Heart right ventricle (tissue), 16 donors: ENCODE results near the gene VWA7. TPM values are rescaled to one million over a fixed set of nuclear protein-coding genes. Genes with fewer than 3 reads are reported as not detected.
A peak's percentile ranks its signal among the peaks of the same experiment; 100 is the strongest.

Source experiments
- ATAC-seq, 8 donors: fragments of 200-7000 bp; cut with Tn5 transposase; one replicate each; pipeline ENCODE4 v1.9.1; 2020; ENCODE audit warnings: mild to moderate bottlenecking in 8 of 8, moderate library complexity in 8 of 8, moderate number of reproducible peaks in 1 of 8
- DNase-seq, 2 donors: peaks; one replicate each; pipeline ENCODE4 v3.0.0-alpha.2; 2020
- H3K27ac ChIP-seq, 10 donors: fragments of 200-600 bp; sonication (generic) in 2 of 10; one replicate each; pipeline versions ENCODE4 v1.5.0 to v1.8.0; 2020 to 2022; ENCODE audit warnings: mild to moderate bottlenecking in 3 of 10
- H3K27me3 ChIP-seq, 7 donors: fragments of 200-600 bp; one replicate each; pipeline ENCODE4 v1.8.0; 2021 to 2022; ENCODE audit warnings: mild to moderate bottlenecking in 2 of 7
- H3K36me3 ChIP-seq, 9 donors: fragments of 200-600 bp; sonication (generic) in 1 of 9; one replicate each; pipeline versions ENCODE4 v1.5.0 to v1.8.0; 2020 to 2022; ENCODE audit warnings: mild to moderate bottlenecking in 2 of 9
- H3K4me1 ChIP-seq, 9 donors: fragments of 200-600 bp; sonication (generic) in 1 of 9; one replicate each; pipeline versions ENCODE4 v1.5.0 to v1.8.0; 2020 to 2022; ENCODE audit warnings: mild to moderate bottlenecking in 4 of 9
- H3K4me3 ChIP-seq, 10 donors: fragments of 200-600 bp; sonication (generic) in 2 of 10; one replicate each; pipeline versions ENCODE4 v1.5.0 to v1.8.0; 2020 to 2022; ENCODE audit warnings: mild to moderate bottlenecking in 7 of 10, moderate library complexity in 2 of 10
- H3K9me3 ChIP-seq, 11 donors: fragments of 200-600 bp in 10 of 11; sonication (generic) in 2 of 11; one replicate each; pipeline versions ENCODE4 v1.5.0 to v1.8.0; 2013 to 2022; ENCODE audit warnings: mild to moderate bottlenecking in 2 of 11, control low read depth in 1 of 11, moderate library complexity in 1 of 11
- WGBS, 2 donors: extraction: QIAGEN DNeasy Blood & Tissue Kit; methylation state at CpG; one replicate each; pipeline ENCODE4 v1.1.7; 2013; ENCODE audit warnings: inconsistent platforms in 1 of 2; 5-methylcytosine and 5-hydroxymethylcytosine counted together
- intact Hi-C, 10 donors: fragments of 100-400 bp; cut with DNase I; formaldehyde crosslinking; loops; one replicate each; pipeline versions ENCODE4 v1.11.1 to v1.14.2; 2022
- polyA plus RNA-seq, 2 donors: library from polyadenylated mRNA; stranded (reverse); fragments of 200-250 nt; gene quantifications; one replicate each; pipeline ENCODE4 v1.2.3, GENCODE V29; 2013
- total RNA-seq, 10 donors: library from RNA; stranded (reverse); fragmentation: NEBNext Ultra II Directional in 3 of 10; extraction: Animal tissue kit (Norgen Biotek cat#: 25700) in 3 of 10; gene quantifications; one replicate each; pipeline versions ENCODE4 v1.2.1 to v1.2.4, GENCODE V29; 2021 to 2023
- TF ChIP-seq, protein P1 (sequence below), 9 donors: fragments of 200-600 bp; sonication (generic) in 2 of 9; IDR thresholded peaks; one replicate each; pipeline versions ENCODE4 v1.5.0 to v1.8.0; 2021 to 2022; ENCODE audit warnings: antibody characterized with exemption in 9 of 9, mild to moderate bottlenecking in 5 of 9, moderate library complexity in 1 of 9
- donor health status: Arrhythmogenic right ventricular cardiomyopathy.
- donor health status: ischemic (EF 13 %, LVEDD 7.1; RV severe dilation, severe dysfunction).
- donor health status: healthy with polysubstance abuse.
- donor health status: DM: no; HTN: yes; CAD: no.
- donor health status: DM: no; HTN: no; CAD: no.
- donor health status: ischemic (EF 25% LVEDD 6.9; RV normal size, moderate dysfunction).
- donor health status: ischemic (EF 25% LVEDD 5.7; RV mildly dilated, moderate dysfunction).
- donor health status: healthy.
- donor health status: DM: yes; HTN: yes; CAD: no.
- donor health status: Ischemic cardiomyopathy.
- donor health status: ischemic (EF 35%, LVEDD 5.7; RV mildly dilated, moderate dysfunction).
- donor health status: nonischemic (EF 11% LVEDD 7.7; RV severe dilation, severe dysfunction).
- donor health status: DM: yes; HTN: yes; CAD: no.
- donor health status: PGD.
- donor health status: ischemic (EF 29% LVEDD 5.4; RV normal size, mild dysfunction).
- donor health status: nonischemic (EF 23%, LVEDD 6.1; RV moderate dilation, normal function).

The VWA7 gene
- total and polyA plus RNA-seq, 12 donors = 2.2 to 28.3 (median 17.3) TPM

GRCh38 chr6:31736768-31737314 lies 40.3 kb downstream of the VWA7 start:
- peaks cover 7 to 71% (median 60%) of the 10 kb centered on the region in 9 donors for H3K4me1 ChIP-seq
- peaks cover 0 to 33% (median 23%) of the 10 kb centered on the region in 9 donors for H3K36me3 ChIP-seq
- H3K9me3 ChIP-seq = no peaks in the 10 kb centered on the region
- H3K27ac ChIP-seq = peak overlapping the region; percentile 85 to 98 (median 94)
- no peak for ATAC-seq
- intact Hi-C loops = loop anchor here in 6 of 10 donors (1.0 to 10.0 kb wide), 7 partner anchors 55 to 98 kb away; partner anchors contain the start of genes HSPA1B (in 1 of the 6), LY6G5C (in 1 of the 6) and VARS1 (in 1 of the 6)
- H3K27me3 ChIP-seq = no peaks in the 10 kb centered on the region
- no peak for DNase-seq
- H3K4me3 ChIP-seq = peak overlapping the region; percentile 62 to 94 (median 70)
- TF ChIP-seq, protein P1, sequence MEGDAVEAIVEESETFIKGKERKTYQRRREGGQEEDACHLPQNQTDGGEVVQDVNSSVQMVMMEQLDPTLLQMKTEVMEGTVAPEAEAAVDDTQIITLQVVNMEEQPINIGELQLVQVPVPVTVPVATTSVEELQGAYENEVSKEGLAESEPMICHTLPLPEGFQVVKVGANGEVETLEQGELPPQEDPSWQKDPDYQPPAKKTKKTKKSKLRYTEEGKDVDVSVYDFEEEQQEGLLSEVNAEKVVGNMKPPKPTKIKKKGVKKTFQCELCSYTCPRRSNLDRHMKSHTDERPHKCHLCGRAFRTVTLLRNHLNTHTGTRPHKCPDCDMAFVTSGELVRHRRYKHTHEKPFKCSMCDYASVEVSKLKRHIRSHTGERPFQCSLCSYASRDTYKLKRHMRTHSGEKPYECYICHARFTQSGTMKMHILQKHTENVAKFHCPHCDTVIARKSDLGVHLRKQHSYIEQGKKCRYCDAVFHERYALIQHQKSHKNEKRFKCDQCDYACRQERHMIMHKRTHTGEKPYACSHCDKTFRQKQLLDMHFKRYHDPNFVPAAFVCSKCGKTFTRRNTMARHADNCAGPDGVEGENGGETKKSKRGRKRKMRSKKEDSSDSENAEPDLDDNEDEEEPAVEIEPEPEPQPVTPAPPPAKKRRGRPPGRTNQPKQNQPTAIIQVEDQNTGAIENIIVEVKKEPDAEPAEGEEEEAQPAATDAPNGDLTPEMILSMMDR (IDR thresholded peaks at IDR 0.05) = no peak
- 40% methylated on average over 10 of the region's 10 CpGs for WGBS, 2 donors

DNA sequence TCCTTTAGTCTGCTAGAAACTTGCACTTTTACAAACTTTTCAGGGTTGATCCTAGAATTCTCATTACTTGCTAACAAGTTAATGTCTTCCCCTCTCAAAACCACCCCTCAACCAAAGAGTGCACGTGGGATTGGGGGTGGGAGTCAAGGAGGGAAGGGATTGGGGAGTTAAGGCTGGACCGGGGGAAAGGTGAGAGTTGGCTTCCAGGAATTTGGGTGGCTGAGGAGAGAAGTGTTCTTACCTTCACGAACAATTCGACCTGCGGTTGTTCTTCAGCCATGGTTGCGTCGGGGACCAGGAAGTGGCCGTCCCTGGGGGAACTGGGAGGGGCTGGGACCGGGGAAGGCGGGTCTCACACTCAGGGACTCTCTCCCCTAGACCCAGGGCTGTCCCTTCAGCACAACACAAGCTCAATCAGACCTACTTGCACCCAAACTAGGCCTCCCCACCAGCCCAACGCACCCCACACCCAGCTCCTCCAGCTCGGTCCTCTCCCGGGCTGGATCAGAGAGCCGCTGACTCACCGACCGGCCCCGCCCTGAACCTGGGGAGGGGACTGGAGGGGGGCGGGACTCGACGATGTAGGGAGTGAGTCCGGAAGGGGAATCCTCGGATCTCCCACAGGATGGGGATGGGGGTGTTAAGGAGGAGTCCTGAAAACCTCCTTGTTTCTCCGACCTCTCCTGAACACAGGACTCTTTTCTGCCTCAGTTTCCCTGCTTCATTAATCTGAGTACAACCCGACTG lies 40.9 kb downstream of the VWA7 start, which contains the start of gene CLIC1:
Gene CLIC1 (minus strand): TSS at position 510 of the 747 bp plus-strand sequence. CDS start 230 bp downstream, at position 280.
- peak; percentile 84 to 89 for DNase-seq
- intact Hi-C loops = loop anchor here in 6 of 10 donors (1.0 to 10.0 kb wide), 7 partner anchors 54 to 99 kb away; partner anchors contain the start of genes HSPA1B (in 1 of the 6), LY6G5C (in 1 of the 6) and VARS1 (in 1 of the 6)
- Histone ChIP-seq H3K9me3 (no peaks in the 10 kb centered on the region), H3K4me3 (peak within 1 kb of the TSS; percentile 62 to 94 (median 70)), H3K36me3 (peaks cover 0 to 35% (median 28%) of the 10 kb centered on the region in 9 donors), H3K4me1 (peaks cover 7 to 77% (median 67%) of the 10 kb centered on the region in 9 donors), H3K27ac (peak within 1 kb of the TSS; percentile 85 to 98 (median 94)), H3K27me3 (no peaks in the 10 kb centered on the region)
- TF ChIP-seq, protein P1 (IDR thresholded peaks at IDR 0.05) = no peak
- WGBS, 2 donors = 0 to 1% methylated on average over 24 of the region's 24 CpGs
- ATAC-seq = peak; percentile 48 to 77 (median 69)

GRCh38 chr6:31734821-31735406 lies 42.2 kb downstream of the VWA7 start:
- 2% methylated on average over 17 to 18 of the region's 18 CpGs for WGBS, 2 donors
- Histone ChIP-seq H3K4me3 (peak overlapping the region; percentile 47 to 94 (median 67)), H3K27me3 (no peaks in the 10 kb centered on the region), H3K4me1 (peaks cover 7 to 80% (median 70%) of the 10 kb centered on the region in 9 donors), H3K9me3 (no peaks in the 10 kb centered on the region), H3K36me3 (peaks cover 0 to 46% (median 29%) of the 10 kb centered on the region in 9 donors), H3K27ac (peak overlapping the region; percentile 66 to 98 (median 94))
- intact Hi-C loops = loop anchor here in 6 of 10 donors (5.0 to 10.0 kb wide), 6 partner anchors 53 to 100 kb away; partner anchors contain the start of genes HSPA1B (in 1 of the 6), LY6G5C (in 1 of the 6) and VARS1 (in 1 of the 6)
- DNase-seq = peak; percentile 34 to 79
- peak in 6 of 8 donors; percentile 16 to 53 (median 25) for ATAC-seq
- TF ChIP-seq, protein P1 (IDR thresholded peaks at IDR 0.05) = no peak
